Left renal cortex interstitium (tissue), 4 donors: ENCODE measurements around the gene WBP1L. TPM values are rescaled to one million over a fixed set of nuclear protein-coding genes. Genes with fewer than 3 reads are reported as not detected.
A peak's percentile ranks its signal among the peaks of the same experiment; 100 is the strongest.

ENCODE experiments used
- DNase-seq, 4 donors: peaks; one replicate each; pipeline ENCODE4 v3.0.0-alpha.2; 2013; ENCODE audit warnings: low read depth in 4 of 4, low spot score in 2 of 4, missing footprints in 1 of 4
- polyA plus RNA-seq, 4 donors: library from polyadenylated mRNA; unstranded; fragments of 120-200 nt; gene quantifications; one replicate each; pipeline ENCODE4 v1.2.1, GENCODE V29; 2013; ENCODE audit not compliant: insufficient read length in 4 of 4

Gene WBP1L
- polyA plus RNA-seq, 4 donors = 46.4 to 52.4 (median 46.7) TPM

DNA sequence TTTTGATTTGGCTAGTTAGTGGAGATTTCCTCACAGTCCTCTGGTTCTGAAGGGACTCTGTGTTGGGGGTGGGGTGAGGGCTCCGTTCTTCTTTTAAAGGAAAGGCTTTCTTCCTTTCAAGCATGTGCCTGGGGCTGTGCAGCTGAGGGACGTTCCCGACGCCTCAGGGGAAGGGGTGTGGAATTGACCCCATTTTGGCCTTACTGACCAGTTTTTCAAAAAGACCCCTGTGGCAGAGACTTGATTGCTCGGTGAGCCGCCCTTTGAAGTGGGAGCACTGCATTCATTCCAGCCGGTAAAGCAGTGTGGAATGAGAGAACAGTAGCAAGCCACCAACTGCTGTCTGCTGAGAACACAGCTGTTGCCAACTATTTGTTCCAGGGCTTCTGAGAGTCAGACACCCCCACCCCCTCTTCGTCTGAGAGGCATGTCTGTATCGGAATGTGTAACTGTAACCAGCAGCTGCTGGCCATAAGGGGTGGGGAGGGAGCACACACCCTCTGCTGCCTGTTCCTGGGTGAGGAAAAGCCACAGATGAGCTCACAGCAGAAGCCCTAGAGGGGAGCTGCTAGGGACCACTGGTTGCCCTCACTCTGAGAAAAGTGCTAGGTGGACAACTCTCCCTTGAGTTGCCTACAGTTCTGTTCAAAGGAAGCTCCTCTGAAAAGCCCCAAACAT is 33.2 kb downstream of the WBP1L start:
- DNase-seq = peak in 1 of 4 donors; percentile 87

DNA sequence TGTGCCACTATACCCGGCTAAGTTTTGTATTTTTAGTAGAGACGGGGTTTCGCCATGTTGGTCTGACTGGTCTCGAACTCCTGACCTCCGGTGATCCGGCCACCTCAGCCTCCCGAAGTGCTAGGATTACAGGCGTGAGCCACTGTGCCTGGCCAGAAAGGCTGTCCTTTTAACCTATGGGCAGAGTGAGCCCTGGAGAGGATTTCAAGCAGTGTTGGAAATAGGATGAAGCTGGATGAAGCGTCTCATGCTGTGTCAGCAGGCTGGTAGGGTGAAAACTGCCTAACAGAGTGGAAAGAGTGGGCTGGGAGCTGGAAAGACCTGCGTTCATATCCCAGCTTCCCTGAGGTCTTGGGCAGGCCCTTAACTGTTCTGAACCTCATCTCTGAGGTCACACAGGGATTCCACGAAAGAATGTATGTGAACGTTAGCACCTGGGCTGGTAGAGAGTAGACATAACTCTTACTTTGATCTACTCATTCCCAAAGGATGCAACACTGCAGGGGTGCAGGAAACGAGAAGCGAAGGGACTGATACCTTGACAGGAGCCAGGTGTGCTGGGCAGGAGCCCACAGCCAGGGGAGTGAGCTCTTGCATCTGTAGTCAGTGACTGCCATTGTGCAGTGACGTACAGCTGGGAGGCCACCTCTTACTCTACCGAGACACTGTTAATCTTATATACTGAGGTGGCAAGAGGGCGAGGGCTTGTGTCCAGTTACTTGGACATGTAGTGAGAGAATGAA is 34.1 kb downstream of the WBP1L start:
- no peak for DNase-seq

DNA sequence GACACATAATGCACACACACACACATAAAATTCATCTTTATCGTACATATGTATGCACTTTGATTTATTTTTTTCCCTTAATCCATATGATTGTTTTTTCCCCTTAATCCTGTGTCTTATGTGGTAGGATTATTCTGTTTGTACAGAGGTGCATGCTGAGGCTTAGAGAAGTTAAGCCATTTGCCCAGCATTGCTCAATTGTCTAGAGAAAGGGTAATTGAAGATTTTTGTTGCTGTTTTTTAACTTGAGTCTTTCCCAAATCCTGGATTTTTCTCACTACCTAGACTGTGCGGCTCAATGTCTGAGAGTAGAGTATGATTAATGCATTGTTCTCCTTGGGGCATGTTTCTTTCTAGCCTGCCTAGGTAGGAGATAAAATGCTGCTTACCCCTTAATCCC is 35.0 kb downstream of the WBP1L start:
- no peak for DNase-seq

DNA sequence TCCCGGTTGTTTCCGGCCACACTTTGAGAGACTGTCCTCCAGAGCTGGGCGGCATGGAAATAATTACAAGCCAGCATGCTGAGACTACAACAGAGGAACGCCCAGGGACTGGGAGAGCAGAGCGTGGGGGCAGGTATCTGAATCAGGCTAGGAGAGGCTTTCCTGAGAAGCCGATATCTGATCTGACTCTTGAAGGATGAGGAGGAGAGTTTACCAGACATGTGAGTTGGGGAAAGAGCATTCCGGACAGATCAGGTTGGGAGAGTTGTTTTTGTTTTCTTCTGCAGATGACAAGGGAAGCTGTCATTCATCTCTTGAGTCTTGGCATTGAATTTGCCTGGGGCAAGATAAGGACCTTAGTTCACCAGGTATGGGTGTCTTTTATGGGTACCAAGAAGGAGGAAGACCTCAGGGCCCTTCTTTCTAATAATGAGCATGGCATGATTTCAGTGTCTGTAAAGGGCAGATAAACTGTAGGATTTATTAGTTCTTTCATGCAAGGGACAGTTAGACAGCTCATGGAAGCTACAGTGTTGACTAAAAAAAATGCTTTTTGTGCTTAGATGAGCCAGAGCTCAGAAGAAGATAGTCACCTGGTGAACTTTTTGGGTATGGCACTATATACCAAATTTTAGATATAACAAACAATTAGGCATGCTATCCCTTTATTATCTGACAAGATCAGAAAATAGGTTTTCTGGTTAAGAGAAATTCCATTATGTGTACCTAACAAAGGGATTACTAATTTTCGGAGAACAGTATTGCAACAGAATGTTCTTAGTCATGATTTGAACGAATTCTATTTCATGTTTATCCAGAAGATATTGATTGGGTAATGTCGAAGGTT is 36.2 kb downstream of the WBP1L start:
- no peak for DNase-seq

DNA sequence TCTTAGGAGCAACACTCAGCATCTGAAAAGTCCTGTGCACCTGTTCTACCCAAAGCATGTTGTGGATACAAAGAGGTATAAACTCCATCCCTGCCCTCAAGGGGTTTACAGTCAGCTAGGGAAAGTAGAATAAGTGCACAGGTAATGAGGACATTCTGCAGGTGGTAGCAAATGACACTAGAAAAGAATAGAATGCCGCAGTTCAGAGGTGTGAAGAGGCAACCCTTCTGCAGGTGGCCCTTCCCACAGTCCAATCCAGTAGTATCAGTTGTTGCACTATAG is 36.7 kb downstream of the WBP1L start:
- no peak for DNase-seq

DNA sequence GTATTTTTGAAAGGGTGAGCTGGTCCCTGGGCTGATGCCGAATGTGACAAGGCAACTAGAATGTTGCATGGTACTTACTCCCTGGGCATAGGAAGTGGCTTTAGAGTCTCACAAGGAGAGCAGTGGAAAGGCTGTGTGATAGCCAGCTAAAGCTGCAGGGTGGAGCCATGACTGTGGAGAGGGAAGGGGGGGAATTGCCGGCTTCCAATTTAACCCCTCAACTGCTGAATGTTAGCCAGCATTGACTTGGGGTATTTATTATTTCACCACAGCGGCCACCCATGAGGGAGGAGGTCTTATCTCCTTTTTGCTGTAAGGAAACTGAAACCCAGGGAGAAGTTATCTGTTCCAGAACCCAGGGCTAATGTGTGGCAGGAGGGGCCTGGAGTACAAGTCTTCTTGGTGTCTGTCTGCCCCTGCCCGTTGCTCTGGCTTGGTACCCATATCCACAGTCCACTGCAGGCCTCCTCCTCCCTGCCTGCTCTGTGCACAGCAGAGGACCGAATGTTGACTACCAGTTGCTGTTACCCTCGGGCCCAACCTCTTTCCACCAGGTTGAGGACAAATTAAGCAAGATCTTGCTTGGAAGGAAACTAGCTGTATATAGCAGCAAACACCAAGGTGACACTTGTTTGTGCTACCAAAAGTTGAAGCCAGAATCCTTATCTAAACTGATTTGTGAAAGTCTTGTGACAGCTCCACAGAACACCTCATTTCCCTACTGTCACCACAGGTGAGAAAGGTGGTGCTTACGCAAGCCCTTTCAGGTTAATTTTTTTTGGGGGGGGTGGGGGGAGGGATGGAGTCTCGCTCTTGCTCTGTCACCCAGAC is 37.6 kb downstream of the WBP1L start:
- no peak for DNase-seq

DNA sequence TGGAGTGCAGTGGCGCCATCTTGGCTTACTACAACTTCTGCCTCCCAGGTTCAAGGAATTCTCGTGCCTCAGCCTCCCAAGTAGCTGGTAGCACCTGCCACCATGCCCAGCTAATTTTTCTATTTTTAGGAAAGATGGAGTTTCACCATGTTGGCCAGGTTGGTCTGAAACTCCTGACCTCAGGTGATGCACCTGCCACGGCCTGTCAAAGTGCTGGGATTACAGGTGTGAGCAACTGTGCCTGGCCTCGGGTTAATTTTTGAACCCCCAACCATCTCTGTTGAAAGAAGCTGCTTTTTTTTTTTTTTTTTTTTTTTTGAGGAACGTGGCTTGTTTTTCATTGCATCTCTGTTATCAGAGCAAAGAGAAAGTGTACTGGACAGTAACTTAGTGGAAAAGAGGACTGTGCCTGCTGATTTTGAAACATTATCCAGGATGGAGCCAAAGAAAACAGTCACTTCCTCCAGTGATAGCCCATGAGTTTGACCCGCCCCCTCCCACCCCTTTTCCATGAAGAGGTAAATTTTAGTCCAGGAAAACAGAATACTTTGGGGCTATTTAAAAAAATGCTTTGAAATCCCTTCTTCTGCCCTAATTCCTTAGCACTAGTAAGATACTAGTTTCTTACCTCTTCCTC is 38.3 kb downstream of the WBP1L start:
- DNase-seq = no peak

DNA sequence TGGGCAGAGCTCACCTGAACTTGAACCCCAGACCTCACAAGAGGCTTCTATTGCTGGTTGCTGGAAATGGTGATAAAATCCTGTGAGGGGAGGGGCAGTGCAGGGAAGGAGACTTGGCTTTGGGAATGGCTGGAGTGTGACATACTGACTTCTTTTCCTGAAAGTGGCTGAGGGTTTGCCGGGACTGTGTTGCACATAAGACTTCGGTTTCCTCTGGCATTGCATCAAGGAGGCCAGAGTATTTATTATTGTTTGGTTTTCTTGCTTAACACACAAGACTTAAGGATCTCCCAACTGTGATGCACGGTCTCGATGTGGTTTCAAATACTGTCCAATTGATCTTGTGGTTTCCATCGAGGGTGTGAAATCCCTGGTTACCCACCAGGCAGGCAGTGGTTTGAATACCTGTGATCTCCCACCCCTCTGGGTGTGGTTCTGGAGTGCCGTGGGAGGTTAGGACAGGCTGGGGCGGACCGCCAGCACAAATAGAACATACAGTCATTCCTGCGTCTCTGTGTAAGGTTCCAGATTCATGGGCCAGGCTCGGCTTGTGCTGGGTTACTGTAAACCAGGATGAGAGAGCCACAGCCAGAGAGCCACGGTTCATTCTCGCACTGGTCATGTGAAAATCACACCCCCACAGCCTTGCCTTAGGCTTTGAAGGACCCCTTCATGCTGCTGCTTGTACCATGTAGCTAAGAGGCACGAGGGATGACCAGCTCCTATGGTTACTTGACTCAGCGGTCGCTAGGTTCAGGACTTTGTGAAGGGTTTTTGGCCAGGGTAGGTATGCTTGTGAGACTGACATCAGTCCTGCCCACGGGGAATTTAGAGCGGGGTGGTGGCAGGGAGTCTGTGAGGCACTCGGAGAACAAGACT is 39.2 kb downstream of the WBP1L start:
- DNase-seq = no peak

DNA sequence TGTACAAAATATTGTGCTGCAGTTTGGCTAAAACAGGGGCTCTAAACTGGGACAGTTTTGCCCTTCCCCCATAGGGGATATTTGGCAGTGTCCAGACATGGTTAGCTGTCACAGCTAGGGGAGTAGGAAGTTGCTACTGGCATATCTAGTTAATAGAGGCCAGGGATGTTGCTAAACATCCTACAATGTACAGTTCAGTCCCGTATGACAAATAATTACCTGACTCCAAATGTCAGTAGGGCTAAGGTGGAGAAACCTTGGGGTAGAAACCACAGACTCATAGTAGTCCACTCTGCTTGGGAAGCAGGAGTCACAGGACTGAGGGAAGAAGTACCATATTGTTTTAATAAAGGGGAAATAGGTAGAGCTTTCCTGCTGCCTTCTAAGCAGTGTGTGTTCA is 39.8 kb downstream of the WBP1L start:
- no peak for DNase-seq

DNA sequence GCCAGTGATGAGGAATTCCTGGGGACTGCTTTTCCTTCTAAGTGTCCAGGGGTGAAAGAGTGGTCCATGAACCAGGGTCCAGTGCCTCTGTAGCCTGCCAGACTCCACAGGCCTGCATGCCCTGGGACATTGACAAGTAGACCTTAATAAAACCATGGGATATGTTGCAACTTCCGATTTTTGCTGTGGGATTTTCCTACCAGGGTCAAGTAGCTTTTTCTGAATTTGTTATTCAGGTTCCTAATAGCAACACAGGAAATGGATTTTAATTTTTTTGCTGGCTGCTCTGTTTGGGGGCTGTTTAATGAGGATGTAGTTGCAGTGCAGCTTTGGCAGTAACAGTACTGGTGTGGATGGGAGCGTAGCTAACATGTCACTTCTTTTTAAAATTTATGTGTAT is 42.1 kb downstream of the WBP1L start:
- no peak for DNase-seq

DNA sequence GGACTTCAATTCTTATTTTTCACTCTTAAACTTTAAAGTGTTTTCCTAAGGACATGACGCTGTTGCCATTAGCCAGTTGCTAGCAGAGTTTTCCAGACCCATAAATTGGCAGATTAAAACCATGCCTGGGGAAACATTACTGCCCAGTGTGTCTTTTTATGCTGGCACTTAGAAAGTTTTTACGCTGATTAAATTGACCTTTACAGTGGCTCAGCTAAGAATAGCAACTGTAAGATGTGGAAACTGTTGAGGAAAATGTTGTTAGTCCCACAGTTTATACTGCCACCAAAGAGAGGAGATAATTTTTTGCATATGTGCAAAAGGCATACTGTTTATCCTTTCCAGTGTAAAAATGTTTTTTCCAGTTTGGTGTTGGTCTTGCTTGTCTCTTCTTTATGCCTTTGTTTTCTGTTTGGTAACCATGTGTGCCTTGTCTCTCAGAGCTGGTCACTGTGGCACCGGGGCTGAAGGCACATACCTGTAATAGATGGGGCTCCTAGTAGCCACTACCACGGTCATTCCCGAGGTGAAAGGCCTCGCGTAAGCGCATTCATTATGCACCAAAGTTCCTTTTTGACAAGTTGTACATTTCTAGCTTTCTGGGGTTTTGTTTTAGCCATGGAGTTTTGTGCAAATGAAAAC is 48.1 kb downstream of the WBP1L start:
- DNase-seq = no peak

DNA sequence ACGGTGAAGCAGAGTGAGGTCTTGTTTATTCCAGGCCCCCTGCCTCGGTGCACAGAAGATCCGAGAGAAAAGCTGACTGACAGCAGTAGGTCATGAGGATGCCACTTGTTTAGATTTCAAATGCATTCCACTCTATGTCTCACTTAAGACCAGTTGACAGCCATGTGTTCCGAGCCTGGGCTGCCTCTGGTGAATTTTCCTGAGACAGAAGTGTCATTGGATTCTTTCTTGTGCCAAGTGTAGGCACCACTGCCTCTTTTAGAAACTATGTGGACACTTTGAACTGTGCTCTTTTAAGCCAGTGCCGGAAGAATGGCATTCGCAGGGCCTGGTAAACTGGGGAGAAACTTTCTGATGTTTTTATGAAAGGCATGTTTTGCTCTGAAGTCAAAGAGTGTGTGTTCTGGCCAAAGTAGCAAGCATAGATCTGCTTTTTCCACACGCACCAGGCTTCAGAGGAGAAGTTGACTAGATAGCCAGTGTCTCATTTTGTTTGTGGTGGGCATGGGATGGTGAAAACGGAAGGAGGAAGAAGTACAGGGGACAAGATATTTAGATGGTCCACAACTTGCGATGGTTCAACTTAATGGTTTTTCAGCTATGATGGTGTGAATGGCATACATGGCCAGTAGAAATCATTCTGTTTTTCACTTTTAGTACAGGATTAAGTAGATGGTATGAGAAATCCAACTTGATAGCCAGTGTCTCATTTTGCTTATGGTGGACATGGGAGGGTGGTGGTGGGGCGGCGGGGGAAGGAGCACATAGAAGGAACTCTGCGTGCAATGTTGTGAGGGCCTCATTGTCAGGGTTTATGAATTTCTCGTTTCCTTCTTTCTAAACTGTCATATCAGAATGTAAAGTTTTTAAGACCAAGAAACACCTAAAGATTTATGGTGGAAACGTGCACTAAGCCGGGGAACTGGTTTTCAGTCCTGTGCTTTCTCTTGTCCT is 52.0 kb downstream of the WBP1L start:
- DNase-seq = no peak

DNA sequence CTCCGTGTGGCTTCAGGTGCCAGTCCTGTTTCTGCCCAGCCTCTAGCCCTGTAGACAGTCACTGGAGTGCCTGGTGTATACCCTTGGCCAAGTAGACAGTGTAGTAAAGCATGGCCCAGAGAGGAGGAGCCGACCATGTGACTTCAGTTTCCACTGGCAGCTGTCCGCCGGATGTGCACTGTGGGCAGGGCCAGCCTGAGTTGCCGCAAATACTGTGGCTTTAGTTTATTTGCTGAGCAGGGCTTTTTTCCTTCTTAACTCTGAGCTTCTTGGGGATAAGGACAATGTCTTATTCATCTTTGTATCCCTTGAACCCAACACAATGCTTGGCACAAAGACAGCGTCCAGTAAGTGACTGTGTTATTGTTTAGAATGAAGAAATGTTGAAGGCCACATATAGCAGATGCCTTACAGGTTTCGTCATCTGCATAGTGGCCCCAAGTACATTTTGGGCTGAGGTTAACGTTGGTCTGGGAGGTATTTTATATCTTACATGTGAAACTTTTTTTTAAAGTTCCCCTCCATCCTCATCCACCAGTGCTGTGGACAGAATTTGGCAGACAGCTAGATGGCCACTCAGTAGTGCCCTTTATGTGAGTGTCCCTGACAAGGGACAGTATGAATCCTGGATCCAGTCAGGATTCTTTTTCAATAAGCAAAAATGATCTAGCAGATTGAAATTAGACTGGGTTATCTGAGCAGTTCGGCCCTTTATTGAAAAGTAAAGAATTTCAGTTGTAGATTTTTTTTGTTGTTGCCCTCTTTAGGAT is 52.8 kb downstream of the WBP1L start:
- no peak for DNase-seq

DNA sequence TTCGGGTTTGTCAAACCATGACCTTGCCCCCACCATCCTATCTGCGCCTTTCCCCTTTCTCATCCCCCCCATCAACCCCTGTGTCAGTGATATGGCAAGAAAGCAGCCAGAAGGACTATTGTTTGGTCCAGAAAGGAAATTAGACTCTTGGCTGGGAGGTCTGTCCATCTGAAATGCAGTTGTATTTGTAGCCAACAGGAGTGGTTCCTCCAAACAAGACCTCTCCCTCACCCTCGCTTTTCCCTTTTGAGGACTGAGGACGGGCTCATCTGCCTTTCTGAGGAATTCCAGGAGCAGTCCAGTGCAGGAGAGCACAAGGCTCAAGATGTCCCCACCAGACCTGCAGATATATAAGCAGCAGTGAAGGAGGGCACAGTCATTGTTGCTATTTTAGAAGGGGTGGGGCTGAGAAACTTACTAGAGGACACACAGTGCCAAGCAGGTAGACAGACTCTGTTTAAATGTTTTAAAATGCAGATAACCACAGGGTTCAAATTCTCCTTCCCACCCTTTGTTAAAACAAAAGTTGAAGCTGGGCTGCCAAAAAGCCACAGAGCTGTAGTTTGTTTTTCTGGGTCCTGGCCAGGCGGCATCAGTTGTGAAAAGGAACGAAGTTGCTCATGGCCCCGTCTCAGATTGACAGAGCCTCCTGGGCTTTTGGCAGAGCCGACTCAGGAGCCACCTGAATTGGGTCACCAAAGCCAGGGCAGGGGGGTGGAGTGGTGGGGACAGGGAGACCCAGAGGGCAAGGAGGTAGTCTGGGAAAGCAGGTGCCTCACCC is 56.1 kb downstream of the WBP1L start:
- no peak for DNase-seq

DNA sequence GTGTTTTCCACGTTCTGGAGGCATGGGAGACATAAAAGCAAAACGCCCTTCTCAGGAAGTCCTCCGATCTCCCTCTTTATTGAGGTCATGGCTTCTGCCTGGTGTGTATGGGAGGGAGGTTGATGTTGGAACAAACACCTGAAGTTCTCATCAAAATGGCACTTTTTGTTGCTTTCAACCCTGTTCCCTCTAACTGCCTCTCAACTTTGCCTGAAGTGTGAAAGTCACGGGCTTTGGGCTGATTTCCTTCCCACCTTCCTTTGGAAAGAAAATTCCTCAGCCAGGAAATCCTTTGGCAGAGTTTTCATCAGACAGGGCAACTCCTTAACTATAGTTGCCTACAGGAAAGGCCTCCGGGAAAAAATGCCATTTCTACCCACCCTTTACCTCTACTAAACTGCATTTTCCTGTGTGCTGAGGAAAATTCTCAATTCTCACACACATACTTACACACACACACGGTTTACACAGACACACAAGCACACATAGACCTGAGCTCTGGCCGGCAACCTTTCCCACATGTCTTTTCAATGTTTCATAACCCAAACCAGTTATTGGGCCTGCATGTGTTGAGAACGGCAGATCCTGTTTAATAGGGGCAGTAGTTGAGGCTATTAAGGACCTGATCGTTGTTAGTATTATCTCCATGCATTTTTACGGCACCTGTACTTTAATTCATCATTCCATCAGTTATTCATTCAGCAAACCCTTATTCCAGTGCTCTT is 57.0 kb downstream of the WBP1L start:
- no peak for DNase-seq

DNA sequence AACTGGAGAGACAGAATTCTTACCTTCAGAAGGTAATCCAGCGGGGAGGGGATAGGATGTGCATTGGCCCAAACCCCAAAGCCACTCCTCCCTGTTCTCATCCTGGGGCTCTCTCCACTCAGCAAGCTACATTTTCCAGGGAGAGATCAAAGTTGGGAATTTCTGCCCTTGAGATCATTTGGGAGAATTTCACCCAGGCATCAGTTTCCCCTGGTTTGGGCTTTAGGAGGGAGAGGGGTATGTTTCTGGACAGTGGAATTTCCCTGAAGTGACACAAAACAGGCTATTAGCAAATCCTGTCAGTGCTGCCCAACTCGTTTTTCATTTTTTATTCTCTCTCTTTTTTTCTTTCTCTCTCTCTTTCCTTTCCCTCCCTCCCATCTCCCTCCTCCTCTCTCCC is 57.7 kb downstream of the WBP1L start:
- no peak for DNase-seq
